GM21526 (cell line): ENCODE data around the gene RBP5.
"Not testable (repeated sequence)": the region's sequence is repeated elsewhere in the genome, so short reads cannot be mapped to it uniquely, and the experiment has no call there.

Experiments
- ATAC-seq: cut with Tn5 transposase; IDR thresholded peaks from one replicate; pipeline ENCODE4 v1.9.1; 2021; ENCODE audit warnings: moderate library complexity; ENCODE audit not compliant: unreplicated experiment, low FRiP score

RBP5 gene

DNA sequence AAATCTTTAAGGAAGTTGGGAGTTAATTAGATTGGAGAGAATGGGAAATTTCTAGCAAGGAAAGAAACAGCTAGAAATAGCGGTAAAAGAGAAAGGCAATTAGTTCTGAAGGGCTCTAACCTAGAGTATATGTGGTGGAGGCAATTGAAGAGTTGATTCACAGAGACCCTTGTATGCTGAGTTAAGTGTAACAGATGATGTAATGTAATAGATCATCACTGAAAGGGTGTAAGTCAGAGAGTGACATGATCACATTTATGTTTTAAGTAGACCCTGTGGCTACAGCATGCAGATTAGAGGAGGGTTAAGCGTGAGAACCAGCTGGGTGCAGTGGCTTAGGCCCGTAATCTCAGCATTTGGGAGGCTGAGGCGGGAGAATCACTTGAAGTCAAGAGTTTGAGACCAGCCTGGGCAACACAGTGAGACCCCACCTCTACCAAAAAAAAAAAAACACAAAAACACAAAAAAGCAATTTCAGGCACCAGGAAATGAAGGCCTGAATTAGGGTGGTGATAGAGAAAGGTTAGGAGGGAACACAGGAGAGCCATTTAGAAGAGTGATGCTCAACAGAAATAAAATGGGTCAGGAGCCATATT lies 3.0 kb downstream of the RBP5 start:
- no peak for ATAC-seq

DNA sequence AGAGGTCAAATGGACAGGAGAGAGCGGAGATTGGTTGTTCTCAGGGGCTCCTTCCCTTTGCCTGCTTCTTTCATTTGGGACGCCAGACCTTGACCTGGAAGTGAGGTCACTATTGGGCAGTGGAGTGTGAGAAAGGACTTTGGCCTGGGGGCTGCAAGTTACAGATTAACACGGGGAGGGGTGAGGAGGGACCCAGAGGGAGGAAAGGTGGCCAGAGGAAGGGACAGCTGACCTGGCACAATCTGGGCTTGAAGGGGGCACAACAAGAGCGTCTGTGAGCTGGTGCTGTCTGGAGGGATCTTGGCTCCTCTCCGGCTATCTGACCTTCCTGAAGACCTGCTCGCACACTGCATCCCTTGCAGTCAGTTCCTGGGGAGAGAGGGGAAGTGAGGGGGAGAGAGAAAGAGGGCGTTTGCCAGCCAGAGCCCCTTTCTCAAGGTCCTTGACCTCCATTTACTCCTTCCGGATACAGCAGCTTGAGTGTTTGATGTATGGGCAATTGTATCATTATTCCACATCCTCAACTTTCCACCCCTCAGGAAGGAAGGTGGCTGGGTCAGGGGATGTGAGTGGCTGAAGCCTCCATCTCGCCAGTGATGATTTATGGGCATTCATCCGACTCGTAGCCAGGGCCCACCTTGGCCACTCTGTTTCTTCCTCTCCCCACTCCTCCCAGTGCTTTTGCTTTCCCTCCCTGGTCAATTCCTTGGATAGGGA lies 4.7 kb downstream of the RBP5 start:
- no peak for ATAC-seq

DNA sequence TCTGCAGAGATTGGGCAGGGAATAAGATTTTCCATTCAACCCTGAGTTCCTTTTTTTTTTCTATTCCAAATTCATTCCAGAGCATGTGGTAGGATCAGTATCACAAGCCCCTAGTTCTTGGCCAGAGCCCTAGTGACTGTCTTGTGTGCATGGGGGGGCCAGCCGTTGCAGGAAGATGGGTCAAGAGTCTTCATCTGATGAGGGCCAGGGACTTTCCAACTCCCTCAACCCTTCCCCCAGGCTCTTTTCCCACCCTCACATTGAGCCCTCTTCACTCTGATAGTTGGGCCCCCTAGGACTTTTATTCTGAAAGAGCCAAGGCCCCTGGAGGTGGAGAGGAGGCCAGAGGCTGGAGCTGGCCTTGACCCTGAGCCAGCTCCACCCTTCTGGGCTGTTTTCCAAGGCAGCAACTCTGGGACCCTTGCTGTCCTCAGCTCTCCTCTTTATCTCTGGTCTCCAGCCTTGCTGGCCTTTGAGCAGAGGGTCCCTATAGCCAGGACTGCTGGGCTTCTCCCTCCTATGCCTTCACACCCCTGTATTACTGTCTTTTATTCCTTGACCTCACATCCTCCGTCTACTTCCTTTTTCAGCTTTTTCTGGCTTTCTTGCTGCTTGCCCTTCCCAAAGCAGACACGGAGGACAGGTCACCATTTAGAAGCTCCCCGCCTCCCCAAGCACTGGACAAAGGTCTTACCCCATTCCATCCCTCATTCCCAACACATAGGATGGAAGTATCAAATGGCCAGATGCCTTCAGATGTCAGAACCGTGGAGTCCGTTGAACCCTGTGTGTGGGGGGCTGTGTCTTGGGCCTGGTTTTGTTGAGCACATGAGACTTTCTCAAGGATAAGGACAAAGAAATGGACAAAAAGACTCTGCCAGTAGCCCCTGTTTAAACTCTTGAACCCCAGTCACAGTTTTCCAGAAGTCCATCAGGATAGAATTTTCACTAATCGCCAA lies 5.6 kb downstream of the RBP5 start:
- ATAC-seq = no peak

DNA sequence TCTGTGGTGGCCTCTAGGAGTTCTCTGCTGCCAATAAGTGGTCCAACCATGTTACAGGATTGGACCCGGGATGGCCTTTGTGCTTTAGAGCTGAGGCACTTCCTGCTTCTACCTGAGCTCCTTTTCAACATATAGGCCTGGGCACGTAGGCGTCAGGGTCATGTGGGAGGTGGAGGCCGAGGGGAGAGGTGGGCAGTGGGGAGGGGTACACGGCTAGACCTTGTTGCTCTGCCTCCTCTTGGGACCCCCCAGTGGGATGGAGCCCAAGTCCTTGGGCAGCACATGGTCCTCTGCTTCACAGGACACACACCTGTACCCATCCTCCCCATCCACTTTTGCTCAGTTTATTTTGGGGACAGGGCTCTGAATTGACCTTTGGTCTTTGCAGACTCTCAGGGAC lies 7.4 kb downstream of the RBP5 start:
- ATAC-seq = no peak

DNA sequence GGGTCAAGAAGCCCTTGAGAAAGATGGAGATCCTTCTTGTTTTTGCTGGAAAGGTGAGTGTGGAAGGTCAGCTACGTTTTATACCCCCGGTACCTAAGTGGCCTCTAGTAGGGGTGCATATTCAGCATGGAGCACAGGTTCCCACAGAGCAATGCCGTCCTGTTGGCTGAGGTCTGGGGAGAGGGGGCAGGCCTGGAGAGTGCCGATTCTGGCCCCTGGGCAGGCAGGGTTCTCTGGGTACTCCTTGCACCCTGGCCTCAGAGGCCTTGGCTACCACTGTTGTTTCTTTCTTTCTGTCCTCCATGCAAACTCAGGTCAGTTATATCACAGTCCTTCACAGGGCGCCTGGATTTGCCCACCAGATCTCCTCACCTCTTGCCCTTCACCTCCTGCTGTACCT lies 8.5 kb downstream of the RBP5 start:
- no peak for ATAC-seq

DNA sequence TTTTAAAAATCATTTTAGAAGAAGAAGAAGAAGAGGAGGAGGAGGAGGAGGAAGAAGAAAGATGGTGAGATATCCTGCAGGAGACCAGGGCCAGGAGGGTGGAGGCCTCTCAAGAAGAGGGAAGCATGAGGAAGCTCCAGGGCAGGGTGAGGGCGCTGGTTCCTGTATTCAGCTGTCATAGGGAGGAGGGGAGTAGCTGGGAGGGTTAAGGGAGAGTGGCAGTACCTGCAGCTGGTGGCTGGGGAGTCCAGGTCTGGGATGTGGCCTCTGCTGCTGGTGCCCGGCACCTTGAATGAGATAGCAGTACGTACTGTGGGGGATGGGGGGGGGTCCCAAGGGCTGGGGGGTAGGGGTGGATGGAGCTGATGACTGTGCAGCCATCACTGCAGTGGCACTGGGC lies 9.8 kb downstream of the RBP5 start:
- ATAC-seq = no peak

DNA sequence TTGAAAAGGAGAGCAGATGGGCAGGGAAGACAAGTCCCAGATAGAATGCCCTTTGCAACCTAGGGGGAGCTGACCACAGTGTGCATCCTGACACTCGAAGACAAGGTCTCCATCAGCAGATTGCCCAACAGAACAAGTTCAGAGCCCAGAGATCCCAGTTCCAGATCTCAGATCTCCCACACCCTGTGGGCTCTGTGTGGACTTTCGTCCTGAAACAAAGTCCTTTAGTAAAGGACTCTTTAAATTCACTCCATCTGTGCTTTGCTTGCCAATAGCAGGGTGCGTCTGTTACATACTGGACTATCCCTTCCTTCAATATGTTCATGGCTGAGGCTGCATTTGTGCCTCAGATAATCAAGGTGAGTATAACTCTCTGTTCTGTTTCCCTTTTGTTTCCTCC lies 11.0 kb downstream of the RBP5 start:
- ATAC-seq = no peak

DNA sequence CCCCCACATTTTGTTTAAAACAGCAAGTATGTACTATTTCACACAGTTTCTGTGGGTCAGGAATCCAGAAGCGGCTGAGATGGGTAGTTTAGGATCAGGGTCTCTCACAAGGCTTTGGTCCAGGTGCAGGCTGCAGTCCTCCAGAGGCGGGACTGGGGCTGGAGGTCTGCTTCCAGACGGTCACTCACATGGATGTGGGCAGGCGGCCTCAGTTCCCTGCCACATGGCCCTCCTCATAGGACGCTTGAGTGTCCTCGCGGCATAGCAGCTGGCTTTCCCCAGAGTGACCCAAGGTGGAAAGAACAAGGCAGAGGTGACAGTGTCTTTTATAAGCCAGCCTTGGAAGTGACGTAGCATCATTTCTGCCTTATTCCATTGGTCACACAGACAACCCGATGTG lies 11.8 kb downstream of the RBP5 start:
- no peak for ATAC-seq

DNA sequence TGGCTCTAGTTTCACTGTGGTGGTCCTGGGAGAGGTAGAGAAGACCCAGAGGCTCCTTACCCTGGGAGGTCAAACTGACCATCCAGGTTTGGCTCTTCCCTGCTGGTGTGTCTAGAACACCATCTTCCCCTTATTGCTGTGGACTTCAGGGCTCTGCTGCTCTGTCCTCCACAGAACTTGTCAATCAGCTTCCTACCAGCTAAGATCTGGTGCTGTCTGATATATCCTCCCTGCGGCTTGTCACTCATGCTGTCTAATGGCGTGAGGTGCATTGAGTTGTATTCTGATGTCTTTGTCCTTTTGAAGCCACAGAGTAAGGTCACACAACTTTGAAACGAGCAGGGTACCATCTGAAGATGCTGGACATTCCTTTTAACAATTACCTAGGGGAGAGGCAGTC lies 12.5 kb downstream of the RBP5 start:
- ATAC-seq = no peak

DNA sequence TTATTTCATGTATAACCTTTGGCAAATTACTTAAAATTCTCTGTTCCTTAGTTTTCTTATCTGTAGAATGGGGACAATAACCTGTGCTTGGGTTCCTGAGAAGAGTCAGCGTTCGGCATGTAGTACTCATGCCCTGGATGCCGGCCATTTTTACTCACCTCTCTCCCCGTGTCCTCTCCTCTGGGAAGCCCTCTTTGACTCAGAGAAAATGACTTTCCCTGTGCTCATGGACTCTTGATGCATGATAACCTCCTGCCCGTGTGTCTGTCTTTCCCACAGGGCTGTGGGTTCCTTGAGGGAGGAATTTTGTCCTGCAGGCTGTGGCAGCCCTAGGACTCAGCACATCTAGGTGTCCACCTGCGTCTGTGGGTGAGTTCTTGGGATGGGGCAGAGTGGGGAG lies 13.8 kb downstream of the RBP5 start:
- no peak for ATAC-seq

DNA sequence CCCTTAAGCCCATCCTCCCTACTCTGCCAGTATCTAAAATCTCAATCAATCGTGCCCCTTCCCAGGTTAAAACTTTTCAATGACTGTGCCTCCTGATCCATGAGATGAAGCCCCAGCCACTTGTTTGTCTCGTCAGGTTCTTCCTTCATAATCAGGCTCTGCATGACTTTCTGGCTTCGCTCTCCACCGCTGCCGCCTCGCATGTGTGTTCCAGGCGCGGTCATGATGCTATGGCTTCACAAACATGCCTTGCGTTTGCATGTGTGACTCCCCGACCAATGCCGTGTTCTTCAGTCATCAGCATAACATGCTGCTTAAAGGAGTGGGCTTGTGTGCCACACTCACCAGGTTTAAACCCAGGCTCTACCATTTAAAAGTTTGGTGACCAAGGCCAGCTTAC lies 14.7 kb downstream of the RBP5 start:
- ATAC-seq = no peak

DNA sequence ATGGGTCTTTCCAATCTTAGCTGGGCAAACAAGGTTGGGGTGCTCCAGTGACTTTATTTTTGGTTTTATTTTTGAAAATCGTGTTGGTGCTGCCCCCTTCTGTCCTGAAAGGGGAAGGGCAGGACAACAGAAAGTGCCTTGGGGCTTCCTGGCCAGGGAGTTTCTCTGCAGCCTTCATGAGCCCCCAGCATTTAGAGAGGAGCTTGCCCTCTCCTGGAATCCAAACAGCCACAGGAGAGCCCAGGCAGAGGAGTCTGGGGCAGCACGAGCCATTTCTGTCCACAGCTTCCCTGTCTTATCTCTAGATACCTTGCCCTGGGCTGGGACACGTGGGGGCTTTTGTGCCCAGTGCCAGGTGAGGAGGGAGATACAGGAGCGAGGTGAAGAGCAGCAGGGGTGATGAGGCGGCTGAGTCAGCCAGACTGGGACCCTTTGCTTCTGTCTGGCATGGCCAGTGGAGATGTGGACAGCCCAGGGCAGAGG lies 15.3 kb downstream of the RBP5 start:
- no peak for ATAC-seq

DNA sequence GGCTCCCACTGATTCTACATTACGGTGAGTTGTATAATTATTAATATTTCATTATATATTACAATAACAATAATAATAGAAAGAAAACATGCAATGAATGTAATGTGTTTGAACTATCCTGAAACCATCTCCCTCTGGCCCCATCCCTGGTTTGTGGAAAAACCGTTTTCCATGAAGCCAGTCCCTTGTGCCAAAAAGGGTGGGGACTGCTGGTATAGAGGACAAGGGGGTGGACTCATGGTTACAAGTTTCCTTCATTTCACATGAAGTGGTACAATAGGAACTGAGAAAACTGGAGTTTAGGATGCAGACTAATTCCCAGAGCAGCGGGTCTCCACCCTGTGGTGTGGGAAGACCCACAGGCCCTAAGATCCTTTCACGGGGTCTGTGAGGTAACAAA lies 16.6 kb downstream of the RBP5 start:
- ATAC-seq = no peak

DNA sequence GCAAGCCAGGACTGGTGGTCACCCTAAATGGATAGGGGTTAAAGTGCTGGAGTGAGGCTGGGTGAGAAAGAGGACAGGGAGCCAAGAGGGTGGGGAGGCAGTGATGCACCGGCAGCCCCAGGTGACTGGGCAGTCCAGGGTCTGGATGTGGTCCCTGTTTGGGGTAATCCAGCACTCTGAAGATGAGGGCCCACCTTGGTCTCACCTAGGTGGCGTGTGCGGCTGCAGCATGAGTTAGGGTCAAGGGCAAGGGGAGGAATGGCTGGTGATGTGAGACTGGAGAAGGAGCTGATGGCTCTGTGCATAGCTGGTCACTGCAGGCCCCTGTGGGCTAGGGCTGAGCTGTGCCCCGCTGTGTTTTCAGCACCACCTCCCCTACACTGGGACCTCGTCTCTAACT lies 18.0 kb downstream of the RBP5 start:
- ATAC-seq = no peak

DNA sequence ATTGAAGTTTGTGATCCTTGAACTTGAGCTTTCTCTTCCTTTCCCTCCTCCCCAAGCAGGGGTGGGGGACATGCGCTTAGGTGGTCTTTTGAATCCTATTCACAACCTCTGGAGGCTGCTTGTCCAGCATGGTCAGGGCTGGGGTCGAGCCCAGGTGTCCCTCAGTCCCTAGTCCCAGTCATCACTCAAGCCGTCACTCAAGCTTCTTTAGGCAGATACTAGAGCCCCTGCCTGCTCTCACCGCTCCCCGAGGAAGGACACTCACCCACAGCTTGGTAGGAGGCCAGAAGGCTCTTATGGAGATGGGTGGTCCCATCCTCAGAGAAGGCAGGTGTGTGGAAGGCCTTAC lies 19.1 kb downstream of the RBP5 start:
- no peak for ATAC-seq

DNA sequence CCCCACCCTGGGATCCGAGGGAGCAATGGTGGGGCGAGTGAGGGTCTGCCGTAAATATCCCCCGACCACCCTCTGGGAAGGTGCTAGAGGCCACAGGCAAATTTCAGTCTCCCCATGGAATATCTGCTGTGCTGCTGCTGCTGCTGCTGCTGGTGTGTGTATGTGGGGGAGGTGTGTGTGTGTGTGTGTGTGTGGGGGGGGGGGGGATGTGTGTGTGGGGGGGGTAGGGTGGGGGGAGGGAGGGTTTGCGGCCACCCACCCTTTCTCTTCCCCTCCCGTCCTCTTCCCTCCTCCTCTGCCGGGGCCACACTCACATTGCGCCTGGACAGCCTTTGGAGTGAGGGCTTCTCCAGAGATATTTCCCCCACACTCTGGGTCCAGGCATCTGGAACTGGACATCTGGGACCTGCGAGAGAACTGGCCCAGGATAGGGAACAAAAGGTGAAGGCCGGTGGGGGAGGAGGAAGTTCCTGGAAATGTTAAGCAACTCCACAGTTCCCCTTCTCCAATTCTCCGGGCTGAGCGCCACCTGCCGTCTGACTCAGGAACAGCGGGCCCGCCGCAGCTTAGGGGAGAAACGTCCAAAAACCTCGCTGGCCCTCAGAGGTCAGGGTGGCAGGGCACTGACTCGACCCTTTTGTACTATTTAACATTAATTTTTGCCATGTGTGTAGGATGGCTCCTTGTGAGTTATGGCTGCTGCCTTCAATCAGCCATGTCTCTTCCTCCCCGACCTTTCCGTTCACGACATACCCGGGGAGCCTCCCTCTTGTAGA lies 19.7 kb downstream of the RBP5 start, which contains the start of gene C1RL:
C1RL (minus strand) TSS at position 419 of the 776 bp plus-strand sequence; CDS start at position 385, 34 bp downstream.
- ATAC-seq = no peak

DNA sequence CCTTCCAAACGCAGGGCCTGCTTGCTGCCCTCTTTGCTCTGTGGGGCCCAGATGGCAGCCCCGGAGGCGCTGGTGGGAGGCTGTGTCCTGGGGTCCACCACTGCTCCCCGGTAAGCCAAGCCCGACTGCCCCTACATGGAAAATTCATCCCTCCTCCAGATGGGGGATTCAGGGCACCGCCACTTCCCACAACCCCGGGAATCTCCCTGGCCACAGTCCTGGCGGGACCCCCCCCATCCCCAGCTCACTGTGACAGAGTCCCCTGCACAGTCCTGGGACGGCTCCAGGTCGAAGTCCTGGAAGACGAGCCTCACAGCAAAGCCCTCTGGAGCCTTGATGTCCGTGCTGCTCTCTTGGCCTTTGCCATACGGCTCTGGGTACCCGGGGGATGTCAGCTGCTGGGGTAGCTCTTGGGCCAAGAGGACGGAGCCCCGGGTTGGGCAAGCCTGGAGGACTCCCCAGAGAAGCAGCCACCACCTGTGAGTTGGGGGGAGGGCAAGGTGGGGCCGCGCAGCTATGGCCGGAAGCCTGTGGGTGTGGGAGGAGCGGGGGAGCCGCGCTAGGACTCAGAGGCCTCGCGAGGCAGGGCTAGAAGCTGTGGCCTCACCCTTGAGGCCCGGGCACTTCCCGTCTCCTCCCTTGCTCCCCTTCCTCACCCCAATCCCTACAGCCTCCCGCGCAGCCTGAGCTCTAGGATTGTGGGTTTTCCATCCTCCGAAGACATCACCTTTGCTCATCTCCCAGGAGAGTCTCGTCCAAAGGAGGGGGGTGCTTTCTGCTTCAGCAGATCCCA lies 20.5 kb downstream of the RBP5 start:
- ATAC-seq = peak; percentile 87

DNA sequence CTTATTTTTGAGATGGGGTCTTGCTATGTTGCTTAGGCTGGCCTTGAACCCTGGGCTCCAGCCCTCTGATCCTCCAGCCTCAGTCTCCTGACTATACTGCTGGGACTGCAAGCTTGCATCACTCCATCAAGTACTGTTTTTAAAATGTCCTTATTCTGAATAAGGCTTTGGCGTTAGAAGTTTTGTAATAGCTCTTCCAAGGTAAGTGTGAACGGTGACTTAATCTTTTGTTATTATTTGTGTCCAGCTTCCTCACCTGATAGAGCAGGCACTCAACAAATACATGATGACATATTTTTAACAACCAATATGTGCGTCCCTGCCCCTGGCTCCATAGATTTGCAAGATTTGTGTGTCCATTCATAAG lies 21.1 kb downstream of the RBP5 start:
- peak; percentile 9 for ATAC-seq

DNA sequence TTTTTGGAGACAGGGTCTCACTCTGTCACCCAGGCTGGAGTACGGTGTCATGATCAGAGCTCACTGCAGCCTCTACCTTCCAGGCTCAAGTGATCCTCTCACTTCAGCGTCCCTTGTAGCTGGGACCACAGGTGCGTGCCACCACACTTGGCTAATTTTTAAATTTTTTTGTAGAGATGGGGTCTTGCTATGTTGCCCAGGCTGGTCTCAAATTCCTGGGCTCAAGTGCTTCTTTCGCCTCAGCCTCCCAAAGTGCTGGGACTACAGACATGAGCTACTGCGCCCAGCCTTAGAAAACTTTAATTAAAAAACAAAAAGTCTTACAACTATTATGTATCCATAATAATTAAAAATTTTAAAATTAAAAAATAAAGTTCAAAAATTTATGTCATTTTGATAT lies 21.5 kb downstream of the RBP5 start:
- ATAC-seq = not testable (repeated sequence)

DNA sequence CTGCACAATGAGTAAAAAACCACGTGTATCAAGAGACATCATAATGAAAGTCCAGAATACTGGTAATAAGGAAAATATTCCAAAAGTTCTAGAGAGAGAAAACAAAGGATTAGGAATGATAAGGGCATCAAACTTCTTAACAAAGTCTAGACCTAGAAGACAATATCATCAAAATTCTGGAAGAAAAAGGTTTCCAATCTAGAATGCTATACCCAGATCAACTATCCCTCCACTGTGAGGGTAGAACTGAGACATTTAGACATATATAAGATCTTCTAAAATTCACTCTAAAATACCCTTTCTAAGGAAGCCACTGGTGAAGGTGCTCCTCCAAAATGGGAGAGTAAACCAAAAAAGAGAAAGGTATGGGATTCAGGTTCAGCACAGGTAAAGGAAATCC lies 22.6 kb downstream of the RBP5 start:
- no peak for ATAC-seq
